Frontal cortex (tissue), 4 donors: Measurements from ENCODE around the gene HMG20B. TPM values are rescaled to one million over a fixed set of nuclear protein-coding genes. Genes with fewer than 3 reads are reported as not detected.

ENCODE experiments used
- DNase-seq, 2 donors: peaks; one replicate each; pipeline ENCODE4 v3.0.0; 2012; ENCODE audit warnings: low spot score in 2 of 2
- FAIRE-seq: peaks from 2 replicates; lab custom pipeline; 2012; peaks lifted over from hg19 to GRCh38; lab: Jason Lieb, UNC
- total RNA-seq: library from RNA; depleted of rRNA; stranded (reverse); fragments of >200 nt; gene quantifications from one replicate; pipeline ENCODE4 v1.2.3, GENCODE V29; 2014
- donor health status: control.
- donor health status: control.
- donor health status: control.

The HMG20B gene
- total RNA-seq, 1 donor from 2014 or later: 13.9 TPM

GRCh38 chr19:3536429-3537100 lies 36.2 kb upstream of the HMG20B start:
- DNase-seq: peak; percentile 85 to 86
- FAIRE-seq: no peak

DNA sequence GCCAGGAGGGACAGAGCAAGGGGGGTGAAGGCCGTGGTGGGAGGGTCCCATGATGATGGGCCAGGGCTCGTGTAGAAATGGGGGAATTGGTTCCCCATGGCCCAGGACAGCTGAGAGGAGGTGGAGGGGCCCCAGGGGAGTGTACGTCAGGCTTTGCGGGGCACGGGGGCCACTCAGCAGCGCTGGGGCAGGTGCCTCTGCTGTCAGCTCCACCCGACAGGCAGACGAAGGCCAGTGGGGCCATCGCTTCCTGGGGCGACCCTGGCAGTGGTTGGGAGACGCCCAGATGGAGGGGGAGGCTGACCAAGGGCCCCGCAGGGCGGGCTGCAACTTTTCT lies 35.7 kb upstream of the HMG20B start:
- DNase-seq (no peak), FAIRE-seq (no peak)

- no peak for DNase-seq
- no peak for FAIRE-seq
Observed at GRCh38 chr19:3537438-3538240, 35.1 kb upstream of the HMG20B start.

- FAIRE-seq: no peak
Observed at GRCh38 chr19:3538258-3538929, 34.4 kb upstream of the HMG20B start.

GRCh38 chr19:3538965-3539755 lies 33.6 kb upstream of the HMG20B start, which contains the start of gene TEKTIP1:
TSS of gene TEKTIP1 (plus strand) at chr19:3539174. CDS start at chr19:3539178, 4 bp downstream.
- DNase-seq (no peak), FAIRE-seq (no peak)

More at GRCh38 chr19:3538258-3538929, 34.4 kb upstream of the HMG20B start:
- no peak for DNase-seq

DNA sequence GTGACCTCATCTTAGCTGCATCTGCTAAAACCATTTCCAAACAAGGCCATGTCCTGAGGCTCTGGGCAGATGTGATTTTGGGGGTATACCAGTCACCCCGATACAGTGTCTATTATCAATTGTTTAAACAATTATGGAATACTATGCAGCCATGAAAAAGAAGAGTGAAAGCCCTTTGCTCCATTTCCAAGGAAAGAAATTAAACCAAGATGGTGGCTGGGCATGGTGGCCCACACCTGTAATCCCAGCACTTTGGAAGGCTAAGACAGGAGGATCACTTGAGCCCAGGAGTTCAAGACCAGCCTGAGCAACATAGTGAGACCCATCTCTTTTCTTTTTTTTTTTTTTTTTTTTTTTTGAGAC lies 33.0 kb upstream of the HMG20B start:
- no peak for FAIRE-seq

DNA sequence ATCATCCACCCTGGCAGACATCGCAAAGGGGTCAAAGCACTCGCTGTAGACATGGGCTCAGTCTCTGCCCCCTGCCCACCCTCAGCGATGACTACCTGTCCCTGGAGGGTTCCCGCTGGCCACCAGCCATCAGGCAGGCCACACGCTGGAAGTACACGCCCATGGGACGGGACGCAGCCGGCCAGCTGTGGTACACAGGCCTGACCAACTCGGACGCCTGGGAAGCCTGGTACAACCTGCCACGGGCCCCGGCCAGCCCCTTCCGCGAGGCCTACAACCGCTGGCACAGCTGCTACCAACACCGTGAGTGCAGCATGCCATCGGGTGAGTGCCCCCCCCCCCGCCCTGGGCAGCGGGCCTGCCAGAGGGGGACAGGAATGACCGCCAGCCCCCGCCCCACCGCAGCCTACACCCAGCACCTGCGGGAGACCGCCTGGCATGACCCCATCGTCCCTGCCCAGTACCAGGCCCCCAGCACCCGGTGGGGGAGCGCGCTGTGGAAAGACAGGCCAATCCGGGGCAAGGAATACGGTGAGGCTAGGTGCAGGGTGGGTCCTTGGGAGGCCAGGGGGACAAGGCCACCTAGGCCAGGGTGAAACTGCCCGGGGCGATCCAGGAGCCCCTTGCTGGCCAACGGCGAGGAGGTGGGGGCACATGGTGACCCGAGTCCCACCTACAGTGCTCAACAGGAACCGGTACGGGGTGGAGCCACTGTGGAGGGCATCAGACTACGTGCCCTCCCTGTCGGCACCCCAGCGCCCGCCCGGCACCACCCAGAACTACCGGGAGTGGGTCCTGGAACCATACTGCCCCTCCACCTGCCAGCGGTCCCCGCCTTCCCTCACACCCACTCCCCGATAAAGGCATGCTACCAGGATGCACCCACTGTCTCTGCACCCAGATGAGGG lies 29.3 kb upstream of the HMG20B start:
- DNase-seq: no peak
- no peak for FAIRE-seq

More for the DNA sequence above, 33.0 kb upstream of the HMG20B start:
- DNase-seq: no peak

DNA sequence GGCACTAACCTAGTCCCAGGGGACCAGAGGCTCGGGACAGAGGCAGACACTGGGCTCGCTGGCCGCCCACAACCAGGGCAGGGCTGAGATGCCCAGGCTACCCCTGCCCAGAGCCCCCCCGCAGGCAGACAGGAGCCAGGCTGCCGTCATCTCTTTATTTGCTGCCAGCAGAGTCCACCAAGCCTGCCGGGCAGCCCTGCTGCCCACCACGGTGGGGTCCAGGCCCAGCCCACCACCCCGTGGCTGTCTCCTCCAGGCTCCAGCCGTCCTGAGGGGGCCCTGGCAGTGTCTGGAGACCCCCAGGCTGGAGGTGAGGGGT lies 28.7 kb upstream of the HMG20B start:
- DNase-seq (no peak), FAIRE-seq (no peak)

DNA sequence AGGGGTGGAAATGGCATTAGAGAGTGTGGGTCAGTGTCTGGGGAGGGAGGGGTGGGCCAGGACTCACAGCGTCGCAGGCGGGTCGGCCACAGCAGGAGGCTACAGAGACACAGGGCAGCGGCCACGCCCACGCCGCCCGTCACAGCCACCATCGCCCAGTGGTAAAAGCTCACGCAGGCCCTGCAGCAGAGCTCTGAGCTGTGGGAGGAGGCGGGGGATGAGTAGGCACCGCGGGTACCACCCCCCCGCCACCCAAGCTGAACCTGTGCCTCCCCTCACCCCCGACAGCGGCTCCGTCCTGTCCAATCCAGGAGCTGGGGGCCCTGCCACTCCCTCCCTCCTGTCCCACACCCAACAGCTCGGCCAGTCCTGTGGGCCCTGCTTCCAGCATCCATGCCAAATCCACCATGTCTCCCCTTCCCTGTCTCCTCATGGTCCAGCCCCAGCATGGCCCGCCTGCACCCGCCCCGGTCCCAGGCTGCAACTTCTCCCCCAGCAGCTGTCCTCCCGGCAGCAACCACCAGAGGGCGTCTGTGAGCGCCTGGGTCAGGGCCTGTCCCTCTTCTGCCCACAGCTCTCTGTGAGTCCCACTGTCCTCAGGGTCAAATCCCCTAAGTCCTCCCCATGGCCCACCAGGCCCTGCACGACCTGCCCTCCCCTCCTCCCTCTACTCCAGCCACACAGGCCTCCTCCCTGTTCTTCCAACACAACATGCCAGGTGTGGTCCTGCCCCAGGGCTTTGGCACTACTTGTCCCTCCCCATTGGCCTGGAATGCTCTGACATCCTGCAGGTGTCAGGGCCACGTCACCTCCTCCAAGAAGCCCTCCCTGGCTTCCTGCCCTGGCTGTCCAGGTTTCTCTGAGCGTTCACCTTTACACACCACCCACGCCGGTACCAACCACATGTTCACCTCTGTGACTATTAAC lies 27.7 kb upstream of the HMG20B start:
- no peak for FAIRE-seq
- DNase-seq: peak; percentile 83 to 85

DNA sequence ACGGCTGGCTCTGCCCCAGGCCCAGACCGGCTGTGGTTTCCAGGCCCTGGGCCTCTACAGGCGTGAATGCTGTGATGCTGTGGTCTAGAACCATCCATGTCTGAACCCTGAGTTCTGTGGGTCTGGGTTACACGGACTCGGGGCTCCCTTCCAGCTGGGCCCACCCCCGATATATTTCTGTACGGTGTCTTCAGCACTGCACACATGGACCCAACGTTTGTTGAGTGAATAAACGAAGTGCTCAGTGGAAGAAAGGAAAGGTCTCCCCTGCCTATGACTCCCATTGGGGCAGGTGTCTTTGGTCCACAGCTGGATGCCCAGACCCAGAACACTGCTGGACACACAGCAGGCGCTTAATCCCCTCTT lies 27.1 kb upstream of the HMG20B start:
- FAIRE-seq (no peak), DNase-seq (no peak)

DNA sequence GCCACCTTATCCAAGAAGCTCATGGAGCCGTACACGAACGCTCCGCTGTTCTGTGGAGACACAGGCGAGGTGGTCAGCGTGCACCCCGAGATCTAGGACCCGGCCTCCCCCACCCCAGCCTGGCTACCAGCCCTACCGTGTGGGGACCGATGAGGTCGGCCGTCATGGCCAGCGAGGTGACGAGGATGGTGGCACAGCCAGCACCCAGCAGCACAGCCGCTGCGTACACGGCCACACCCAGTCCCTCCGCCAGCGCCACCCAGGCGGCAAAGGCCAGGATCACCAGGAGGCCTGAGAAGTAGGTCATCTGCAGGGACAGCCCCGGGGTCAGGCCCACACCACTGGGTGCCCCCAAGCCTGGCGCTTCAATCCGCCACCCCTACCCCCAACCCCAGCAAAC lies 26.6 kb upstream of the HMG20B start:
- no peak for DNase-seq
- no peak for FAIRE-seq

- DNase-seq: no peak
- FAIRE-seq: no peak
Observed at GRCh38 chr19:3547301-3547731, 25.4 kb upstream of the HMG20B start.

- FAIRE-seq (no peak), DNase-seq (no peak)
Observed at GRCh38 chr19:3547767-3548282, 24.9 kb upstream of the HMG20B start.

DNA sequence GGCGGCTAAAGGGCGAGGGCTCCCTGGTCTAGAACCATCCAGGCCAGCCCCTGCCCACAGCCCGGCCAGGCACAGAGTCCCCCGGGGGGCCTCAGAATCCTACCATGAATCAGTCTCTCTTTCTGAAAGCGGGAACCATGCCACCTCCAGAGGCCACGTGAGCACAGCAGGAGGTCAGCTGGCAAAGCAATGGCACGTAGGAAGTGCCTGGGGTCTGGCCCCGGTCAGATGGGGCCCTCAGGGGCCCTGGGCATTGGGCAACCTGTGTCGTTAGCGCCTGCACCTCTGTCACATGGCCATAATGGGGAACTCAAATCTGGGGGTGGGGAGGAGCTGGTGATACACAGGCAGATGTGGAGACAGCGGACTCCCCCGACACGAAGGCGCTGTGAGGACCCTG lies 24.1 kb upstream of the HMG20B start:
- DNase-seq (no peak), FAIRE-seq (no peak)

DNA sequence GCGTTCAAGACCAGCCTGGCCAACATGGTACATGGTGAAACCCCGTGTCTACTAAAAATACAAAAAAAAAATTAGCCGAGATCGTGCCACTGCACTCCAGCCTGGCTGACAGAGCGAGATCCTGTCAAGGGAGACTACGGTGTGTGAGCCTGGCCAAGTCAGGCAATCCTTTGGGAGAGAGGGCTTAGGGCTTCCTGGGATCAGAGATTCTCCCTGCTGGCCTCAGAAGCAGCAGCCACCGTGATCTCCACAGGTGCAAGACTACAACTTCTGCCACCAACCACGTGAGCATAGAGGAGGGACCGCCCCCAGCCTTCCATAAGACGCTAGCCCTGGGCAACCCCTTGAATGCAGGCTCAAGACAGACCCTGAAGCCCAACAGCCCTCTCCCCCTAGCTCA lies 22.9 kb upstream of the HMG20B start:
- no peak for FAIRE-seq

GRCh38 chr19:3550947-3551791 lies 21.6 kb upstream of the HMG20B start:
- no peak for FAIRE-seq
- DNase-seq: no peak

More for the DNA sequence above, 22.9 kb upstream of the HMG20B start:
- no peak for DNase-seq

DNA sequence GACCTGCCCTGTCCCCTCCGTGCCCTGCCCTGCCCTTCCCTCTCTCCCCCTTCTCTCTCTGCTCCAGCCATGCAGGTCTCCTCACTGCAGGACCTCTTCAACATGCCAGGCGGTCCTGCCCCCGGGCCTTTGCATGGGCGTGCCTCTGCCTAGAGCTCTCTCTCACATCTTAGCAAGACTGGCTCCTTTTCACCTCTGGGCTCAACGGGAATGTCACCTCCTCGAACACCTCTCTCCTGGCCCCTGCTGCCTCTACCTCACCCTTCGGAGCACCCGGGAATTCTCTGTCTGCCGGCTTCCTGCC lies 21.0 kb upstream of the HMG20B start:
- FAIRE-seq (no peak), DNase-seq (no peak)
